Posterior vena cava (tissue), 2 donors: ENCODE results near the gene CLDN14. TPM values are rescaled to one million over a fixed set of nuclear protein-coding genes. Genes with fewer than 3 reads are reported as not detected.

Source experiments
- DNase-seq: peaks from one replicate; pipeline ENCODE4 v3.0.0-alpha.2; 2020; ENCODE audit warnings: low spot score
- intact Hi-C, 2 donors: fragments of 100-400 bp; cut with DNase I; formaldehyde crosslinking; loops; one replicate each; pipeline versions ENCODE4 v1.14.1 to v1.14.2; 2022 to 2023
- total RNA-seq, 2 donors: library from RNA; stranded (reverse); fragmentation: NEBNext Ultra II Directional; extraction: Animal tissue kit (Norgen Biotek cat#: 25700); gene quantifications; one replicate each; pipeline ENCODE4 v1.2.1, GENCODE V29; 2021
- donor health status: DM: yes; HTN: yes; CAD: no.
- donor health status: DM: yes; HTN: yes; CAD: no.

Gene CLDN14
- total RNA-seq, 2 donors from 2014 or later: 0.14 TPM; not detected in 1

GRCh38 chr21:36422279-36423098, 57.4 kb downstream of the CLDN14 start:
- intact Hi-C loops: loop anchor here in 1 of 2 donors (10.0 kb wide), 1 partner anchor 502 kb away; no protein-coding TSS in a partner anchor
- peak; percentile 79 for DNase-seq

- DNase-seq: peak; percentile 58
- intact Hi-C loops: loop anchor here in 1 of 2 donors (10.0 kb wide), 1 partner anchor 504 kb away; no protein-coding TSS in a partner anchor
These were observed 59.2 kb downstream of the CLDN14 start for GRCh38 chr21:36420571-36421339.

DNA sequence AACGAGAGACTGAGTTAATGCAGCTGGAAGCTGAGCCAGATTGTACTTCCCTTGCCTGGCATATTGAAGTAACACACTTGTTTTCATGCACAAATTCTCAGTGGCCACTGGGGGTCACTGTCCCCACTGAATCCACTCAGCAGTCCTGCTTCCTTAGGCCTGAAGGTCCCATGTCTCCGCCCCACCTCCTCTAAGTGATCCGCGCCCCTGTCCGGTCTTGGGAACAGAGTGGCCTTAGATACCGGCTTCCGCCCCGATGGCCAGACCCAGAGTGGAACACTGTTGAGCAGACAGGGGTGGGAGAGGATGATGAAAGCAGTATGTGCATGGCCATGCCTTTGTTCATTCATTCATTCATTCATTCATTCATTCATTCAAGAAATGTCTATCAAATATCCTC, 59.9 kb downstream of the CLDN14 start:
- intact Hi-C loops: loop anchor here (10.0 kb wide), 1 partner anchor 505 kb away; no protein-coding TSS in a partner anchor
- DNase-seq: peak; percentile 94

DNA sequence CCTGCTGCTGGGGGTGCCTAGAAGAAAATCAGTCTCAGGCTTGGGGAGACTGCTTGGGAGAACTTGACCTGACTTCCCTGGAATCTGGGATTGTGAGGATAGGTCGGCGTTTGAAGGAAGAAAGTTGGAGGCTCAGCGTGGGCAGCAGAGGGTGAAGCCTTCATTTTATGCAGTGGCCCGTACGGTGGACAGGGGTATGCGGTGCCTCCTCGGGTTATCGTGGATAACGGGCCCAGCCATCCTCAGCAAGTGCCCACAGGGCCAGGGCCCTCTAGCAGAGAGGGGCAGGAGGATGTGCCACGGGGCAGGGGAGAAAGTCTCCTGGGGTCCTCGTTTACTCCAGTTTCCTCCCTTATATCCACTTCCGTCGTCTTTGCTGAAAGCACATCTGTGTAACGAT, 60.7 kb downstream of the CLDN14 start:
- peak; percentile 73 for DNase-seq
- intact Hi-C loops: loop anchor here in 1 of 2 donors (10.0 kb wide), 1 partner anchor 506 kb away; no protein-coding TSS in a partner anchor

DNA sequence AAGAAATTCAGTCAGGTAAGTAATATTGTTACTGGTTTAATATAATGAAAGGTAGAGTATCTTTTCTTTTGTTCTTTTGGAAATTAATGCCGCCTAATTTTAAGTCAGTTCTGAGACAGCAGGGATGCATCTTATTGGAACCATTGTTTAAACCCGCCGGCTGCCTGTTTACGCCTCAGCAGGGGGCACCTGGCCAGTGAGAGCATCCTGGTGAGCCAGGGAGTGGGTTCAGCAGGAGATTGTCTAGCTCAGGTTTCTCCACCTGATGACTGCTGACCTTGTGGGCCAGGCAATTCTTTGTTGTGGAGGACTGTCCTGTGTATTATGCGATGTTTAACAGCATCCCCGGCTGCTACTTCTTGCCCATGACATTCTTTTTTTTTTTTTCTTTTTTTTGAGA, 64.5 kb downstream of the CLDN14 start:
- DNase-seq: no peak
- intact Hi-C loops: loop anchor here in 1 of 2 donors (10.0 kb wide), 1 partner anchor 509 kb away; no protein-coding TSS in a partner anchor

DNA sequence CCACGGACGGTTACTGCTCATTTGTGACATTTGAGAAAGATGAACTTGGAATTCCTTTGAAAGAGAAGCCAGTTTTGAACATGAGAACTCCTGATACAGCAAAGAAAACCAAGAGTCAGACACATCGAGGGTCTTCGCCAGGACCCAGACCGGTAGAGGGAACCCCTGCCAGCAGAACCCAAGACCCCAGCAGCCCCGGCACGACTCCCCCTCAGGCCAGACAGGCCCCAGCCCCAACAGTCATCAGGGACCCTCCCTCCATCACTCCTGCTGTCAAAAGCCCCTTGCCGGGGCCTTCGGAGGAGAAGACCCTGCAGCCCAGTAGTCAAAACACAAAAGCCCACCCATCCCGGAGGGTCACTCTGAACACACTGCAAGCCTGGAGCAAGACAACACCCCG, 67.0 kb downstream of the CLDN14 start:
- intact Hi-C loops: loop anchor here in 1 of 2 donors (5.0 to 10.0 kb wide), 2 partner anchors 512 to 1481 kb away; no protein-coding TSS in a partner anchor
- no peak for DNase-seq

GRCh38 chr21:36411301-36411700, 68.6 kb downstream of the CLDN14 start:
- intact Hi-C loops: loop anchor here in 1 of 2 donors (5.0 to 10.0 kb wide), 2 partner anchors 514 to 1479 kb away; no protein-coding TSS in a partner anchor
- no peak for DNase-seq

Other genes with a start within 250 kb of the CLDN14 start
- gene MORC3, start 159.9 kb downstream of the CLDN14 start, total RNA-seq: 10 to 100 TPM; 32.7 to 39.3 TPM
- 1 to 10 TPM; 1.2 to 1.9 TPM for gene CHAF1B, start 94.7 kb downstream of the CLDN14 start, total RNA-seq
- gene SIM2, start 219.0 kb upstream of the CLDN14 start, total RNA-seq: not detected